GM19324 (cell line): ENCODE results near the gene BEGAIN.

Source experiments
- ATAC-seq: cut with Tn5 transposase; IDR thresholded peaks from one replicate; pipeline ENCODE4 v1.9.1; 2021; ENCODE audit warnings: mild to moderate bottlenecking, moderate library complexity; ENCODE audit not compliant: unreplicated experiment, low FRiP score

Gene BEGAIN

GRCh38 chr14:100587086-100587762 lies at the start of gene BEGAIN:
Gene BEGAIN, minus strand, starts transcription at chr14:100587417. Its CDS starts 127 bp downstream, at chr14:100587290.
- ATAC-seq = no peak

GRCh38 chr14:100636559-100636958 lies 49.3 kb upstream of the BEGAIN start:
- no peak for ATAC-seq

GRCh38 chr14:100634026-100634425 lies 46.8 kb upstream of the BEGAIN start:
- ATAC-seq = no peak

DNA sequence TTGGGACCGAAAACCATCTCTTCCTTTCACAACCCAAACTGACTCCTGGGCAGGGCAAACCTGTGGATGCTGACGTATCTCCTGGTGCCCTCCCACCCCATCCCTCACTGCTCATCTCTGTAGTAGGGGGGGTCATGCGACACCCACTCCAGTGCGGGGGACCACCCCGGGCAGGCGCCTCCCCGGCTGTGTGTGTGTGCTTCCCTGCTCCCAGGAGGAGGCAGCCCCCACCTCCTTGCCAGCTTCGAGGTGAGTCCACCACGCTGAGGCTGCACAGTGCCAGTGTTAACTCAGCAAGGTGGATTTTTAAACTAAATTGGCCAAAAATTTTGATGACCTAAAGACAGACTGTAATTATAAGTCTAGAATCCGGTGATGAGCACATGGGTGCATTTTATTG lies 46.2 kb upstream of the BEGAIN start:
- no peak for ATAC-seq

DNA sequence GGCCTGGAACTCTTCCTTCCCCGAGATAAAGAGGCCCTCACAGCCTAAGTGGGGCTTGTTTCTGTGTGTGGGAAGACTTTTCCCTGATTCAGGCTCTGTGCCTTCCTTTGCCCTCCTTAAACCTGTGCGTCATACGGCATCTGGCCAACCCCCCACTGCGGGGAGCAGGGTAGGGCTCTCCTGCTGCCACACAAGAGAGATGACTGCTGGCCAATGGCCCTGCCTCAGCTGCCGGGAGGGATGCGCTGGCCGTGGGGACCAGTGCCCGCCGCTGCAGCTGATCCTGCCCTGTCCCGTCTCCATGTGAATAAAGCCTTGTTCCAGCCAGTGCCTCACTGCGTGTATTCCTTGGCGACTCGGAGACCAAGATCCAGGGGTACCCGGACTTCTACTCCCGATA lies 42.5 kb upstream of the BEGAIN start:
- ATAC-seq = no peak

- no peak for ATAC-seq
Measured at GRCh38 chr14:100629098-100629497, 41.9 kb upstream of the BEGAIN start.

- ATAC-seq = no peak
Measured at GRCh38 chr14:100628225-100628624, 41.0 kb upstream of the BEGAIN start.

DNA sequence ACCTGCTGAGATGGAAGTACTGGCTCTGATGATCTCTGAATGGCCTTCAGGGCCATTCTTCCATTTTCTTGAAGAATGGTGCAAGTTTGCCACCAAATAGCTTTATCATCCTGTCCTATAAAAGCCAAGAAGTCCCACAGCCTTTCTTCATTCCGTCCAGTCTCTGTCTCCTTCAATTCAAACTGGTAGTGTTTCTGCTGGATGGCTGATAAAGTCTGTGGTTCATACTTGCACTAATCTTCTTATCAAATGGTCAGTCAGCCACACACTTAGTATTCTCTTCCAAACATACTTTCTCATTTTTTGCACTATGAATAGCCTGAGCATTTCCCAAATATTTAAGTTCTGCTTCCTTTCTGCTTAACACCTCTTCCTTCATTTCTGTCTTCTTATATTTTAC lies 39.4 kb upstream of the BEGAIN start:
- ATAC-seq = no peak

DNA sequence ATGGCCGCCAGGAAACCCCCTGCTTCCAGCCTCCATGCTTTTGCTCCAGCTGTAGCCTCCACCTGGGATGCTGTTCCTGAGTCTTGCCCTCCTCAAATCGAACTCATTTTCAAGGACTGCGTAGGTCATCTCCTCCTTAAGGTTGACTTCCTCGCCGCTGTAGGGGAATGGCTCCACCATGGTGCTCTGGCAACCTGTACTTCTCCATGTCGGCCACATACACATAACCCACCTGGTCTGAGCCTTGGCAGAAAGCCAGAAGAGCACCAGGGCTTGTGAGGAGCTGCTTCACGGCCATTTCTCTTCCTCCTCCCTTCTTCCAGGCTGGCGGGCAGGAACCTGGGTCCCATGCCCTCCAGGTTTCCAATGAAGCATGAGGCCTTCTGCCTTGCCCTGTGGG lies 36.7 kb upstream of the BEGAIN start:
- ATAC-seq = no peak

DNA sequence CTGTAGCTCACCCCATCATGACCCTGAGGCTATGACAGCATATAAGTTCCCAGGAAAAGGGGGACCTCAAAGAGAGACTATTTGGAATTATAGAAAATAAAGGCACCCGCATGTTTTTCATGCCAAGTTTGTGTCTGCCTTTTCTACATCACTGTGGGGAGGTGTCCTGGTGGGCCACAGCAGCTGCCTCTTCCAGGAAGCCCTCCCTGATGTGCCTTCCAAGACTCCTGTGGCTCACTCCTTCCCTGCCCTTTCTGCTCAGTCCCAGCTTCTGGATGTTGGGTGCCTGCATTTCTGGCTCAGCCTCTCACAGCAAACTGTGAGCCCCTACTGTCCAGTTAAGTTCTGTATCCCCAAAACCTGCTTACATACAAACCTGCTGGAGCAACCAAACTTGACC lies 36.3 kb upstream of the BEGAIN start:
- no peak for ATAC-seq

DNA sequence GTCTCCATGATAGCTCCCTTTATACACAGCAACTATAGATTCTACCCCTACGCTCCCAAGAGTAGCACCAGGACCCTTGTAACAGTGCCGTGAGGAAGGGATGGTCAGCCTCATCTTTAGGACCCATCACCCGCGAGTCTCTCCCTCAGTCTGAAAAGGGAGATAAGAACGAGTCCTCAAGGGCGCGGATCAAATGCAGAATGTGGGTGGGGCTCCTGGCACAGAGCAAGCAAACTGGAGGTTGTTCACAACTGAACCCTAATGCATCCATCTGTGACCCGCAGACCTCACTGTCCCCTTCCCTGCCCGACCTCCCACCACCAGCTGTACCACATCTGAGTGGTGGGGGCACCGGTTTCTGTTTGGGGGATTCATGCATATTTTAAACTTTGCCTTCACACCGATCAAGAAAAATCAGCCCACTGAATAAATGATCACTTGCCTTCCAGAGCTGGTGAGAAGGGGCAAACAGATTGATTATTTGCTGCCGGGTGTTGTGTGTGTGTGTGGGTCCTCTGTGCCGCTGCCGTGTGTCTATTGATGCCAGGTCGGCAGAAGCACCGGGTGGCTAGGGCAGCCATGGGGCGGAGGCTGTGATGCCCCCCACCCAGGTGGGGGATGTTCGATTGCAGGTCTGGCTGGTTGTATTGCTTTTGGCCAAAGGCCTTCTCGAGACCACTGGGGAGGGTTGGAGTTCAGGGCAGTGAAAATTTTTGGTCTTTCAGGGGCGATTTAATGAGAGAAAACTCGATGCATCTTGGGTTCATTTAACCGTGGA lies 35.7 kb upstream of the BEGAIN start:
- no peak for ATAC-seq

- no peak for ATAC-seq
Measured at GRCh38 chr14:100622224-100622623, 35.0 kb upstream of the BEGAIN start.

DNA sequence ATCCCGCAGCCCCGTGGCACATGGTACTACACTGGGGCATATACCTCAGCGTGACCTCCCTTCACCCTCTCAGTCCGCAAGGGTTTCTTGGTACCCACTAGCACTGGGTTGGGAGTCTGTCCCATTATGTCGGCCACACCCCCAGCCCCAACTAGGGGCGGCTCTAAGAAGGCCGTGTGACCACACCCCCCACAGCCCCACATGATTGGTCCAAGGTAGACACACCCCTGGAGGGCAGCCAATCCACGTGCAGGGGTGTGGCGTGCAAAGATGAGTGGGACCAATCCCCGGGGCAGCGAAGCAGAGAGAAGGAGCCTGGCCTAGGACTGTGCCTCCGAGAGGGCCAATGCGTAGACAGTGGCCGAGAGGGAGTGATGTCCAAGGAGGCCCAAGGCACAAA lies 34.6 kb upstream of the BEGAIN start:
- ATAC-seq = no peak

- no peak for ATAC-seq
Measured at GRCh38 chr14:100620255-100621100, 33.3 kb upstream of the BEGAIN start.

GRCh38 chr14:100619396-100620254 lies 32.4 kb upstream of the BEGAIN start:
- ATAC-seq = no peak

GRCh38 chr14:100618763-100619320 lies 31.6 kb upstream of the BEGAIN start:
- no peak for ATAC-seq

GRCh38 chr14:100618318-100618693 lies 31.1 kb upstream of the BEGAIN start:
- ATAC-seq = no peak

GRCh38 chr14:100617410-100618317 lies 30.4 kb upstream of the BEGAIN start:
- ATAC-seq = no peak

- no peak for ATAC-seq
Measured at GRCh38 chr14:100616854-100617409, 29.7 kb upstream of the BEGAIN start.
